NCI-H2029 treated with DMSO at 0.1 percent for 48 hours (cell line): ENCODE results near the gene EEFSEC.

Source experiments
- DNase-seq: peaks from one replicate; lab custom pipeline; 2025; lab: John Stamatoyannopoulos, UW

Gene EEFSEC

DNA sequence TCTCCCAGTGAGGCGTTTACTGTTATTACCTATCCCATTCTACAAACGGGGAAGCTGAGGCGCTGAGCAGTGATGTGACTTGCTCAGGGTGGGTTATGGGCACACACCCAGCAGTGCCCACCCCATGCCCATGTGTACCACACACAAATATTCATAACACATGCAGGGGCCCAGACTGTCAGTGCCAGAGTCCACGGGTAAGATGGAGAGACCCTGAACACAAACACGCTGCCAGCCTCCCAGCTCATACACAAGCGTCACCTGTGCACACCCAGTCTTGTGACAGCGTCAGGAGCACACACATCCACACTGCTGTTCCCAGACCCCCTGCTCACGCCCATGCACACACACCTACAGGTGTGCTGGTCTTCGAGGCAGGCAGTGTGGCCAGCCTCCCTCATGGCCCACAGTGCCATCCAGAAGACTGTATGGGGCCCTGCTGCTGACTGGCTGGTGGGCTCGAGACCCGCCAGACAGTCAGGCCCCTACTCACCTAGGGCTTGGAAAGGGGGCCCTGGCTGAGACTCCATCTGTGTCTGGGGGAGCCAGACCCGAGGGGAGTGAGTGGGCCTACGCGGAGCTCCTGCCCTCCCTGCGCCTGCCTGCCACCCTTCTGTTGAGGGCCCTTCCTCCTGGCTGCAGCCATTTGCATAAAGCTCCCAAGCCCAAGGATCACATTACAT, 274.0 kb downstream of the EEFSEC start:
- DNase-seq, result no peak

- DNase-seq, result no peak
These were observed 274.9 kb downstream of the EEFSEC start for GRCh38 chr3:128427872-128428822.

DNA sequence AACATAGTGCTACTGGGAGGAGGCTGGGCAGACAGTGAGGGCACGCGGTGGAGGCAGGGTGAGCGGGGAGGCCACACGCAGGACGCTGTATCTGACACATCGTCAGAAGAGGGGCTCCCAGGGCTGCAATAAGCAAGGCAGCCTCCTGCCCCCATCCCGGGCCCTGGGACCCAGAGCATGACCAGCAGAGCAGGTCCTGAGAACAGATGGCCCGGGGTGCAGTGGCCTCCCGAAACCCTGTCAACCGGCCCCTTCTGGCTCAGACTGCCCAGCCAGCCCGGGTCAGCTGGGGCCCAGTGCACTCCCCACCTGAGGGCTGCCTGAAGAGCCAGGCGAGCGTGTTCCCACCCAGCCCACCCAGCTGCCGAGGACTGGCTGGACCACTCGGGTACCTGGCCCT, 276.0 kb downstream of the EEFSEC start:
- no peak for DNase-seq

DNA sequence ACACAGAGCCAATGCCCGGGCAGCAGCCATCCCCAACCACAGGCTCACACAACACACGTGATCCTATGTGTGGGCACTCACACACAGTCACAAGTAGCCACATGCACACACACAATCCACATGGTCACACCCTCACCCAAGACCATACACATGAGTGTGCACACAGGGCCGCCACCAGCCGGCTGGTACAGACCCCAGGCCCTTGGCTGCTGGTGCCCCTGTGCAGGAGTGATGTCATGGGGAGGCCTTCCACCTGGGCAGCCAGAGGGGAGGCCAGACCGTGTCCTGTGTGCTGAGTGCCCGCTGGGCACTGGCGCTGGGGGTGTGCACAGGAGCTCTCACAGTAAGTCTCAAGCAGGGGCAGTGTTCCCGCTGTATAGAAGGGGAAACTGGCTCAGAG, 276.5 kb downstream of the EEFSEC start:
- DNase-seq, result no peak

DNA sequence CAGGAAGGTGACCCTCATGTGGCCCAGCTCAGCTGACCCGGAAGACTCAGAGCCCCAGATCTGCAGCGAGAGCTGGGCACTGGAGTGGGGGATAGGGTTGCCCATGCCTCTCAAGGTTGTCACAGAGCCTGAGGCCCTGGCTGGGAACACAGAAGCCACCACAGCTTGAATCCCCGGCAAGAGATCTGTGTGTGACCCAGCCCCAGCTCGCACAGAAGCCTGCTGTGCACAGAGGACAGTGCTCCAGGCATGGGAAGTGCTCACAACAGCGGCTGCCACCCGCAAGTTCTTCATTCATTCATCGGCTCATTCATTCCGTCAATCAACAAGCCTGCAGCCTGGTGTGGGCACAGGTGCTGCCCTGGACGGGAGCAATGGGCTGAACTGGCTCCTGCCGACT, 277.0 kb downstream of the EEFSEC start:
- DNase-seq, result no peak

DNA sequence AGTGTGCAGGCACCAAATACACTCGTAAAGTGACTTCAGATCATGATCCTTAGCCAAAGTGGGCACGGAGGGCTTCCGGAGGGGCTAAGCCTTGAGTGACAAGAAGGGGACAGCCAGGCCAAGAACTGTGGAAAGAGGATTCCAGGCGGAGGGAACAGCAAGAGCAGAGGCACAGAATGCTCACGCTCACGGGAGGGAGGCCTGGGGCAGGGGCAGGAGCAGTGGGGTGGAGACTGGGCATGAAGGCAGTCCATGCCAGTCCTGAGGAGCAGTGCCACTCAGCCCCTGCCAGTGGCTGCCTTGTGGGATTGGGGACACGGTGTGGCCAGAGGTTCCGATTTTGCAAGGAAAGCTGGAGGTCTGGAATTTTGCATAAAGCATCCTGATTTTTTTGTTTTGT, 277.4 kb downstream of the EEFSEC start:
- DNase-seq, result no peak

DNA sequence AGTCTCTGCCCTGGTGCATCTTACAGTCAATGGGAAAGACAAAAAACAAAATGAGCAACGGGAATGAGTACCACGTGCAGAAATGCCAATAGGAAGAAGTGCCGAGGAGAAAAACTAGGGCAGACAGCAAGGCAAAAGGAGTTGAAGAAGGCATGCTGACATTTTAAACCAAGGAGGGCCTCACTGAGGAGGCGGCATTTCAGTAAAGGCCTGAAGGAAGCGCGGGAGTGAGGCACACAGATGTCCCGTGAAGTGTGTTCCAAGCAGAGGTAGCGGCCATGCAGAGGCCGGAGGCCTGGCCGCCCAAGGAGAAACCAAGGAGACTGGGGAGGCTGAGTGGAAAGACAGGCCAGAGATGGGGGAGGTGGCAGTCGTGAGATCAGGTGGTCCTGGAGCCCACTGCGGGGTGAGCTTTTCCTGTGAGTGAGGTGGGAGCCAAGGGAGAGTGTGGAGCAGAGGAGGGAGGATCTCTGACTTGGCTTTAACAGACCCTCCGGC, 278.6 kb downstream of the EEFSEC start:
- no peak for DNase-seq

DNA sequence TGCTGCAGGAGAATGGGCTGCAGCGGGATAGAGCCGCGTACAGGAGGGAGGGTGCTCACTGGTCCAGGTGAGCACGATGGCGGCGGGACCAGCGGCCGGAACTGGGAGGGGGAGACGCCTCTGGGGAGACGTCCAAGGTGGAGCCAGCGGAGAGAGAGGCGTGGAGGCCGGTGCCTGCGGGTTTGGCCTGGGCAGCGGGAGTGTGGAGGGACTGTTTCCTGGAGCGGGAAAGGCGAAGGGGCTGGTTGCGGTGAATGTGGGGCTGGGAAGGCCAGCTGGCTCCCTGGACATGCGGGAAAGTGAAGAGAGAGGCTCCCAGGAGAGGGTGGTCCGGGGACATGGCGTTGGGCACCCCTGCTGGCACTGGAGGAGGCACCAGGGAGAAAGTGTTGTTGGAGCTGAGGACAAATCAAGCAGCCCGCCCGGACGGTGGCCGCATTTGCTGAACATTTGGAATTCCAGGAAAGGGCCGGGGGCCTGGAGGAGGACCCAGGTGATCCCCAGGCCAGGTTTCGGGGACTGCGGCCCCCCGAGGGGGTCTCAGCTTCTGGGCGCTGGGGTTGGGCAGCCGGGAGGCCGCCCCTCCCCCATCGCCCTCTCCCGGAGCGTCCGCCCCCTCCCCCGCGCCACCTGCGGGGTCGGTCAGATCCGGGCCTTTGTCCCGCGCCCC, 279.2 kb downstream of the EEFSEC start:
- no peak for DNase-seq

- DNase-seq, result no peak
These were observed 279.9 kb downstream of the EEFSEC start for GRCh38 chr3:128432971-128433836.

DNA sequence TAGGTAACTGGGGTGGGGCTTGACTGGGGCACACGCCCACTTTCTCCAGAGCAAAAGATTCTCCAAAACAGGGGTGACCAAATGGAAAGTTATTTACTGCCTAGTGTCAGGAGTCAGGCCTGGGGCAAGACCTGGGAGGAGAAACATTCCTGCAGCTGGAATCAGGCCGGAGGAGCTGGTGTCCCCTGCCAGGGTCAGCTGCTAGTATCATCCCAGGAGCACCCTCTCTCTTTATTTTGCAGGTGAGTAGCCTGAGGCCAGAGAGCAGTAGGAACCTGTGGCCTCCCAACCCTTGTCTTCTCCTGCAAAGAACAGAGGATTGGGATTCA, 280.5 kb downstream of the EEFSEC start:
- no peak for DNase-seq

DNA sequence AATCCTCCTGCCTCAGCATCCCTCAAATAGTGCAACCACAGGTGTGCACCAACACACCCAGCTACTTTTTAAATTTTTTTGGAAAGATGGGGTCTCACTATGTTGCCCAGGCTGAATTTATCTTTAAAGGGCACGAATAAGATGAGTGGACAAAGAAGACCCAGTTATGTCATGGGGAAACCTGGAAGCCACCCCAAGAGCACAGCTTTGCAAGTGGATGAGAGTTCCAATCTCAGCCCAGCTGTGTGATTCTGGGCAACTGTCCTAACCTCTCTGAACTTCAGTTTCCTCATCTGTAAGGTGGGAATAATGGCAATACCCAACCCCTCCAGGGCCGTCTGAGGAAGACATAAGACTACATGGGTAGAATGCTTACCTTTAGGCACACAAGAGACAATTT, 281.2 kb downstream of the EEFSEC start:
- DNase-seq, result no peak

DNA sequence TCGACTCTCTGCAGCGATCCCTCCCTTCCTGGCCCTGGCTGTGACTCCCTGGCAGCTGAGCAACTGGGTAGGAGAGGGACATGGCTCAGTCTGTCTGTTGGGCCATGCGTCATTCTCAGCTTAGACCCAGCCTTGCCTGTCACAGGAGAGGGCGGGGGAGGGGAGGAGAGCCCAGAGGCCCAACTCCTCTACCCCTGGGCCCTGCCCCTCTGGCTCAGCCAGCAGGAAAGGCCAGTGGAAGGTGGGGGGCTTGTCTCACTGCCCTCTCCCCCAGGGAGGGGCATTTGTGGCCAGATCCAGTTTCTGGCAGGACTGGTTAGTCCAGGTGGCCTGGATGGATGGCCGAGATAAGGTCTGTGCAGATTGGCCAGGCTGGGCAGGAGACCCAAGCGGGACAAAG, 281.8 kb downstream of the EEFSEC start:
- no peak for DNase-seq

GRCh38 chr3:128435561-128435960, 282.3 kb downstream of the EEFSEC start:
- DNase-seq, result no peak

DNA sequence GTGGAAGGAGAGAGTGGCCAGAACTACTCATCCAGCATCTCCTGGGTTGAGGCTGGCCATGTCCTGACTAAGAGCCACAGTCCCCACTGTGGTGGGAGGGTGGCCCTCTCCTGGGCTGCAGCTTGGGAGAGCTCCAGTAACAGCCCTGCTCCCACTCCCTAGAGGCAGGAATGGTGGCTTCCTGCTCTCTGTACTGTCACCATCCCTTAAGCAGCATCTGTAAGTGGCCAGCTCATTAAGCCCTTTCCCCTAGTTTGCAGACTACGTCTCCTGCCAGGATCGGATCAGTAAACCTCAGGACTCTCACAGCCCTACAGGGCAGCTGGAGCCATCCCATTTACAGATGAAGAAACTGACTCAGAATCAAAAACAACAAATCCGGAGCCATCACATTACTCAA, 282.9 kb downstream of the EEFSEC start:
- no peak for DNase-seq

DNA sequence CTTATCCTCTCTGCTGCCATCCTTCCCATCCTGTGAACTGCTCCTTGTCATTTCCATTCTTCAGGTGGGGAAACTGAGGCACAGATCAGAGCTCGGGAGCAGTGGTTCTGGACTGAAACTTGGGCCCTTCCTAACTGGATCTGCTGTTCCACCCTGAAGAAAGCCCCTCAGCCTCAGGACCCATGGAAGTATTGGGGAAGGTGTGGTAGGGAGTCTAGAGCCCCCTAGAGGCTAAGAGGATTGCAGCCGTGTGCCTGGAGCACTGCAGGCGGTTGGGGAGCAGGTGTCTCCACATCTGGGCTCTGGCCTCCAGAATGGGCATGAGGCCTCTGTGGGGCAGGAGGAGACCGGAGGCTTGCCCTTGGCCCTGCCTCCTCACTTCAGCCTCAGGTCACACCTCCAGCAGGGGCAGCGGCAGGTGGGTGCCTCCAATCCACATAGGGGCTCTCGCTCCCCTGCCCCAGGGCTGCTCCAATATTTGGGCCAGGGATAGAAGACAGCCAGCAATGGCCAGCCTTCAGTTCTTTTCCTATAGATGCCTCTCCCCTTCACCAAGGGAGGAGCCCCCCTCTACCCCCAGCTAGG, 285.3 kb downstream of the EEFSEC start:
- no peak for DNase-seq

DNA sequence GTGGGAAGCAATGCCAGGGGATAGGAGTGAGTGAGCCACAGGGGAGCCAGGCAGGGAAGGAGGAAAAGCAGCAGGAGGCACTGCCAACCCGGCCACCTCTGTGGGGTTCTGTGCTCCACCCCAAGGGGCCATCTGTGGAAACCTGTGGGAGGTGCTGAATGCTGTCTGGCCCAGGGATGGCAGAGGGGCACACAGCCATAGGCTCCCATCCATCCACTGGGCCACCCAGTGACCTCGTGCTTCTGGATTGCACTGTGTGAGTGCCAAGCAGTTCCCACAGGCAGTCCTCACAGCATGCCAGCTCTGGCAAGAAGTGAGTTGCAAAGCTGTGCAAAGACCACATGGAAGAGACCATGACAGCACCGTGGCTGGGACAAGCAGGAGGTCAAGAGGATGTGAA, 285.9 kb downstream of the EEFSEC start:
- DNase-seq, result no peak

DNA sequence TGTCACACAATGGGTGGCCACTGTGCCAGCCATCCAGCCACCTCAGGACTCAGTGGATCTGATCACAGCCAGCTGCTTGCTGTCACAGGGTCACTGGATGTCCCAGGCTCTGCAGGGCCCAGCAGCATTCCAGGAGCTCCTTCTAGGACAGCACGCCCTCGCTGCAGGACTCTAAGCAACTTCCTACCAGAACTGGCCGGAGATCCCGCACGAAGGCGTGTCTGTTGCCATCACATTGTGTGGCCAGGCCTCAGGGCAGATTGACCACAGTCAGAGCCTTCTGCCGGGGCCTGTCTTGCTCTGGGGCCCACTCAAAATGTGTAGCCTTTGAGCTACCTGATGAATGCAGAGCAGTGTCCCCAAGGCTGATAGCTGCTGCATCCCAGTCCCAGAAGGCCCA, 288.8 kb downstream of the EEFSEC start:
- no peak for DNase-seq

DNA sequence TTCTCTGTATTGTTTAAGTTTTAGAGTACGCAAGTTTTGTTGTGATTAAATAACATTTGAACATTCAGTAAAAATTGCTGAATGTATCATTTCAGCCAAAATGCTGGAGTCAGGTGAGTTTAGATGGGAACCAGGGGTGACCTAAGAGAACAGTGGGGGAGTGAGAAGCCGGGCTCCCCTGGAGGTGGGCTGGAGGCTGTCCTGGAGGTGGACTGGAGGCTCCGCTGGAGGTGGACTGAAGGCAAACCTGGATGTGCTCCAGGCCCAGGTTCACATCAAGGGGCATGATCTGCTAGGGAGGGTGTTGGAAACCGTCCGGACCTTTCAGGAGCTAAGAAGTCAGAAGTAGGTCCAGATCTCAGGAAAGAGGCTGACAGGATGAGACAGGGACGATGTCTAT, 289.7 kb downstream of the EEFSEC start:
- DNase-seq, result no peak

DNA sequence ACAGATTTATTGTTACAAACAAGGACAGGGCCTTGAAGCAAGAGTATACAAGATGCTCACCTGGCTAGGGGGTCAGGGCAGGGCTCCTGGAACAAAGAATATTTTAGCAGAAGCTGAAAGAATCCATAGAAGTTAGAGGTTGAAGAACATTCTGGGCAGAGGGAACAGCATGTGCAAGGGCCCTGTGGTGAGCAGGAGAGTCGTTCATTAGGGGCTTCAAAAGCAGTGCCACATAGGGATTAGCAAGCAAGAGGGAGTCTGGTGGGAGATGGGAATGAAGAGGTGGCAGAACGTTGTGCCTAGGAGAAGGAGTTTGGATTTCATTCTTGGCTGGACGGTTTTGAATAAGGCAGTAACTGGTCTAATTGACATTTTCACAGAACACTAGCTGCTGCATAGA, 290.5 kb downstream of the EEFSEC start:
- no peak for DNase-seq

DNA sequence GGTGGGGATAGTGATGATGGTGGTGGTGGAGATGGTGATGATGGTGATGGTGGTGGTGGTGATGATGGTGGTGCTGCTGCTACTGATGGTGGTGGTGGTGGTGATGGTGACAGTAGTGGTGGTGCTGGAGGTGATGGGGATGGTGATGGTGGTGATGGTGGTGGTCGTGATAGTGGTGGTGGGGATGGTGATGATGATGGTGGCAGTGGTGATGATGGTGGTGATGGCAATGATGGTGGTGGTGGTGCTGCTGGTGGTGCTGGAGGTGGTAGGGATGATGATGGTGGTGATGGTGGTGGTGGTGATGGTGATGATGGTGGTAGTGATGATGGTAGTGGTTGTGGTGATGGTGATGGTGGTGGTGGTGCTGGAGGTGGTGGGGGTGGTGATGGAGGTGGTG, 292.1 kb downstream of the EEFSEC start:
- no peak for DNase-seq

- no peak for DNase-seq
These were observed 293.5 kb downstream of the EEFSEC start for GRCh38 chr3:128446821-128447220.
